GM12891 (cell line): ENCODE data around the gene CXCL3.

Experiments
- PAX5 ChIP-seq: IDR thresholded peaks from 2 replicates; pipeline ENCODE4 v1.6.1; 2011; ENCODE audit warnings: low read length, moderate library complexity, mild to moderate bottlenecking; ENCODE audit not compliant: insufficient read depth, severe bottlenecking
- POLR2A ChIP-seq: IDR thresholded peaks from 2 replicates; pipeline ENCODE4 v1.6.1; 2011; ENCODE audit warnings: low read depth, low read length, control low read depth
- POLR2AphosphoS5 ChIP-seq: IDR thresholded peaks from 2 replicates; pipeline ENCODE4 v1.6.1; 2011; ENCODE audit warnings: low read depth, low read length, control low read depth
- SPI1 ChIP-seq: IDR thresholded peaks from 2 replicates; pipeline ENCODE4 v1.6.1; 2011; ENCODE audit warnings: low read depth, low read length, control low read depth
- TAF1 ChIP-seq: IDR thresholded peaks from 2 replicates; pipeline ENCODE4 v1.6.1; 2011; ENCODE audit warnings: low read depth, low read length, control low read depth

- TF ChIP-seq POLR2AphosphoS5 = no peak
- no peak for TF ChIP-seq TAF1
- TF ChIP-seq SPI1 = no peak
- TF ChIP-seq PAX5 = no peak
- TF ChIP-seq POLR2A = no peak
Measured at GRCh38 chr4:74061430-74061829, 22.9 kb upstream of the CXCL3 start.
